HG03457 (cell line): ENCODE data around the gene NANP.
"Not testable (repeated sequence)": the region's sequence is repeated elsewhere in the genome, so short reads cannot be mapped to it uniquely, and the experiment has no call there.

Experiments
- ATAC-seq: cut with Tn5 transposase; IDR thresholded peaks from one replicate; pipeline ENCODE4 v1.9.1; 2021; ENCODE audit warnings: moderate number of reproducible peaks; ENCODE audit not compliant: unreplicated experiment

NANP gene

DNA sequence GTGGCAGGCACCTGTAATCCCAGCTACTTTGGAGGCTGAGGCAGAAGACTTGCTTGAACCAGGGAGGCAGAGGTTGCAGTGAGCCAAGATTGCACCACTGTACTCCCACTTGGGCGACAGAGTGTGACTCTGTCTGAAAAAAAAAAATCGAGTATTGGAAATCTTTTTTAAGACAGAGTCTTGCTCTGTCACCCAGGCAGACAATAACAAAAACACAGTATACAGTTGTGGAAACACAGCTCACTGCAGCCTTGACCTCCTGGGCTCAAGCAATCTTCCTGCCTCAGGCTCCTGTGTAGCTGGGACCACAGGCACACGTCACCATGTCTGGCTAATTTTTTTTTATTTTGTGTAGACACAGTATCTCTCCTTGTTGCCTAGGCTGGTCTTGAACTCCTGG is 15.0 kb downstream of the NANP start:
- ATAC-seq = no peak

DNA sequence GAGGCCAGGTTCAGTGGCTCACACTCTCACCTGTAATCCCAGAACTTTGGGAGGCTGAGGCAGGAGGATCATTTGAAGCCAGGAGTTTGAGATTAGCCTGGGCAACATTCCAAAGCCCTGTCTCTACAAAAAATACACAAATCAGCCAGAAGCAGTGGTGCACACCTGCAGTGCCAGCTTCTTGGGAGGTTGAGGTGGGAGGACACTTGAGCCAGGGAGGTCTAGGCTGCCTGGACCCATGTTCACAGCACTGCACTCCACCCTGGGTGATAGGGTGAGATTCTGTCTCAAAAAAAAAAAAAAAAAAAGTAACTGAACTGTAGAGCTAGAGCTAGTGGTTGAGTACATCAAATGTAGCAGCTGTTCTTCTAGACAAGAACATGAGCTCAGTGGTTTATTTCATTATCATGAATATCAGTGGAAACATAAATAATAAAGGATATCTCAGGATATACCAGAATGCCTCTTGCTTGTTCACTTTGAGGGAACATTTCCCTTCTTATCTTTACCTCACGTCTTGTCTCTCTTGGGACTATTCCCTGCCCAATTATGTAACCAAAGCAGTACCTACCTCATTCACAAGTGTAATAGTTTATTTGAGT is 17.6 kb downstream of the NANP start:
- ATAC-seq = no peak

GRCh38 chr20:25605148-25605547 is 18.7 kb downstream of the NANP start:
- no peak for ATAC-seq

DNA sequence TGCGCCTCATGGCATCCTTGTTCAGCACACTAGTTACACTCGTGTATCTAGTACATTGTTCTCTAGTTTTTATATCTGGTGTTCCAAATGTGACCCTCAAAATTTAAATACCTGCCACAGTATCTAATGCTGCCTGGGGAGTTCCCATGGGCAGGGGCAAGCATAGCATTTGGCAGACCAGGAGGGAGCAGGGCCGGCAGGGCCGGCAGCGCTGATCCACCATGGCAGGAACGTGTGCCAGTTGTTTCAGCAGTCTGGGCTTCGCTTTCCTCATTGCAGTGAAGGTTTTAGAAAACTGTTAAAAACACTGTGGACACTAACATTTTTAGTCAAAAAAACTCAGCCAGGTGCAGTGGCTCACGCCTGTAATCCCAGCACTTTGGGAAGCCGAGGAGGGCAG is 19.2 kb downstream of the NANP start:
- no peak for ATAC-seq

DNA sequence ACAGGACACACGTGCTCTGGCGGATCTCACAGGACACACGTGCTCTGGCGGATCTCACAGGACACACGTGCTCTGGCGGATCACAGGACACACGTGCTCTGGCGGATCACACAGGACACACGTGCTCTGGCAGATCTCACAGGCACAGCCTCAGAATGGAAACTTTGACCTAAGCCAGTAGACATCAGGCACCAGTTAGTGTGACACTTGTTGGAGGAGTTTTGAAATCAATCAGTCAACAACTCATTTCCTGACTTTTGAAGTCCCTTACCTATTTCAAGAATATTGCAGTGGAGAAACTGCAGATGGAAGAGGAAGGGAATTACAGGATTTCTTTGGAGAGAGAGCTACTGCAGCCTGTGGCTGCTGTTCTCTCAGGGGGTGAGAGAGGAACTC is 20.9 kb downstream of the NANP start:
- not testable (repeated sequence) for ATAC-seq

DNA sequence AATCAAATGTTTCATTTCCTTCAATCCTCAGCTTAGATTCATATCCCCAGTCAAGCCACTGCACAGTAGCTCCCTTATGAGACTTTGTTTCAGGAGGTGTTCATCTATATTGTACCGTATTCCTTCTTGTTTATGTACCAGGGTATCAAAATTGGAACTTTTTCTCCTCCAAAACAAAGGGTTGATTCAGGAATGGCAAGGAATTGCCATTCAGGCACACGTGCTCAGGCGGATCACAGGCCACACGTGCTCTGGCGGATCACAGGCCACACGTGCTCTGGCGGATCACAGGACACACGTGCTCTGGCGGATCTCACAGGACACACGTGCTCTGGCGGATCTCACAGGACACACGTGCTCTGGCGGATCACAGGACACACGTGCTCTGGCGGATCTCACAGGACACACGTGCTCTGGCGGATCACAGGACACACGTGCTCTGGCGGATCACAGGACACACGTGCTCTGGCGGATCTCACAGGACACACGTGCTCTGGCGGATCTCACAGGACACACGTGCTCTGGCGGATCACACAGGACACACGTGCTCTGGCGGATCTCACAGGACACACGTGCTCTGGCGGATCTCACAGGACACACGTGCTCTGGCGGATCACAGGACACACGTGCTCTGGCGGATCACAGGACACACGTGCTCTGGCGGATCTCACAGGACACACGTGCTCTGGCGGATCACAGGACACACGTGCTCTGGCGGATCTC is 21.5 kb downstream of the NANP start:
- not testable (repeated sequence) for ATAC-seq

- no peak for ATAC-seq
These were observed 22.2 kb downstream of the NANP start for GRCh38 chr20:25601659-25602058.

DNA sequence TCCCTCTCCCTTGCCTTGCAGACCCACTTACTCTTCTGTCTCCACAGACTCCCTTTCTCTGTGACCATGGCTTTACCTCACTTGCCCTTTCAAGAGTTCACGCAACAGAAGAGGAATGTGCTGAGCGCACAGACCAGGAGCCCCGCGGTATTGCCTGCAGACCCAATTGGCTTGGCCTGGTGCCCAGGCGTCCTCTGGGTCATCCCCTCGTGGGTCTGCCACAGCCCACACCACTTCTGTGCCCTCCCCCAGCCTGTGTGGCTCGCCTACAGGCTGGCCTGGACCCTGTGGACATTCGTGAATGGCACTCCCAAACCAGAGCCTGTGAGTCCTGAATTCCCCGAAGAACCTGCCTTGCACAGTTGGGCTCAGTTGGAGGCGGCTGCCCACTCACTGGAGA is 23.2 kb downstream of the NANP start:
- ATAC-seq = no peak

DNA sequence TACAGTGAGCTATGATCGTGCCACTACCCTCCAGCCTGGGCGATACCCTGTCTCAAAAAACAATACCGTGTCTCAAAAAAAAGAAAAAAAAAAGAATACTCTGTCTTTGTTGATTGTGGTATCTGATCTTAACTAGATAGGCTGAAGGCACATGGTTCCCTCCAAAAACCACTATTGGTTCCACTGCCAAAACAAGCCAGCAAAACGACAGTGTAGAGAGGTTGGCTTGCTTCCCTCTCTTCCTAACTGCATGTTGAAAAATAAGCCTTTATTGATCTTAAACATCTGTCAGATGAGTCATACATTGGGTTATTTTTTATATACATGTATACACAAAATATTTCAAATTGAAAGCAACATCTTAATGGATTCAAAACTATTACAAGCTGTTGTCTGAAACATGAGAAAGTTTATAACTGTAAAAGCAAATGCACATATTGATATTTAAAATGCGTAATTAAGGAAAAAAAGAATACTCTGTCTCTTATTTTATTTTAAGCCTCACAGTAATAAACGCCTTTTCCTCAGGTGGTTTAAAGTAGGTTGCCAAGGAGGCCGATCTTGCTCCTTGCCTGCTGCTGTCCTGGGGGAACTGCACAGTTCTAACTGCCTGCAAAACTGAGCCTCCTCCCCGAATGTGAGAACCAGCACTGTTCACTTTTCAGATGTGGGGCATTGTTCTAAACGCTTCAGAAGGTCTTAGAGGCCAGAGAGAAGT is 31.5 kb downstream of the NANP start:
- no peak for ATAC-seq

DNA sequence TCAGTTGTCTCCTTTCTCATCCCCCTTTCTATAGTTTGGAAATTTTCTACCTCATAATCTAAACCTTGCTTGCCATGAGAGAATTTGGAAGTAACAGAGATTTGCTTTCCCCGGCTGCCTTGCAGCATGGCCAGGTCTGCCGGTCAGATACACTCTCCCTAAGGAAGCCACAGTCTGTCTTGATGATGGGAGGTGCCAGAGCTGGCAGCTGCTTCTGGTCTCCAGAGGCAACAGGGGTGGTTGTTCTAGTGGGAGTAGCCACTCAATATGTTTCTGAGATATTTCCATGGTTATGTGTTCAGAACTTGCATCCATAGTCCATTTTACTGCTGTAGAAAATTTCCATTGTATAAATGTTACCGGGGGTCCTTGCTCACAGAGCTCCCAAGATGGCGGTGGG is 33.0 kb downstream of the NANP start:
- ATAC-seq = not testable (repeated sequence)

DNA sequence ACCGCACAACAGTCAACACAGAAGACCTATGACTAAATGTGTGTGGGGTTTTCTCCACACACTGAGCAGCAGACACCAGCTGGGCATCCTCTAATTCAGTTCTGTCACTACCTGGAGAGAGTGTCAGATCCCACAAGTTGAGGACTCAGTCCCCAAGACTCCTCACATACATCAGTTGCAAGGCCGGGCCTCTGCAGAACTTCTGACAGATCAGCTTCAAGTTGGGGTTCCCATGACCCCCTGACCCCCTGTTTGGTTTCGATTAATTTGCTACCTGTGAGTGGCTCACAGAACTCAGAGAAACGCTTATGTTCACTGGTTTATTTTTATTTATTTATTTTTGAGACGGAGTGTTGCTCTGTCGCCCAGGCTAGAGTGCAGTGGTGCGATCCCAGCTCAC is 35.3 kb downstream of the NANP start:
- no peak for ATAC-seq

- no peak for ATAC-seq
These were observed 36.3 kb downstream of the NANP start for GRCh38 chr20:25587536-25587935.

DNA sequence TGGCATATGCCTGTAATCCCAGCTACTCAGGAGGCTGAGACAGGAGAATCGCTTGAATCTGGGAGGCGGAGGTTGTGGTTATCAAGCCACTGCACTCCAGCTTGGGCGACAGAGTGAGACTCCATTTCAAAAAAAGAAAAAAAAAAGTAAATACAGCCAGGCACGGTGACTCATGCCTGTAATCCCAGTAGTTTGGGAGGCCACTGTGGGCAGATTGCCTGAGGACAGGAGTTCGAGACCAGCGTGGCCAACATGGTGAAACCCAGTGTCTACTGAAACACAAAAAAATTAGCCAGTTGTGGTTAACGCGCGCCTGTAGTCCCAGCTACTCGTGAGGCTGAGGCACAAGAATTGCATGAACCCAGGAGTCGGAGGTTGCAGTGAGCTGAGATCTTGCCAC is 36.9 kb downstream of the NANP start:
- no peak for ATAC-seq

GRCh38 chr20:25584905-25585704 is 38.7 kb downstream of the NANP start, which contains the start of gene NINL:
Gene NINL (minus strand): TSS chr20:25585531. CDS start chr20:25526587, 58,944 bp downstream.
- no peak for ATAC-seq

DNA sequence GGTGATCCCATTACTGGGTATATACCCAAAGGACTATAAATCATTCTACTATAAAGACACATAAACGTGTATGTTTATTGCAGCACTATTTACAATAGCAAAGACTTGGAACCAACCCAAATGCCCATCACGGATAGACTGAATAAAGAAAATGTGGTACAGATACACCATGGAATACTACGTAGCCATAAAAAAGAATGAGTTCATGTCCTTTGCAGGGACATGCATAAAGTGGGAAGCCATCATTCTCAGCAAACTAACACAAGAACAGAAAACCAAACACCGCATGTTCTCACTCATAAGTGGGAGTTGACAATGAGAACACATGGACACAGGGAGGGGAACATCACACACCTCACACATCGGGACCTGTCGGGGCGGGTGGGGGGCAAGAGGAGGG is 40.2 kb downstream of the NANP start:
- not testable (repeated sequence) for ATAC-seq

DNA sequence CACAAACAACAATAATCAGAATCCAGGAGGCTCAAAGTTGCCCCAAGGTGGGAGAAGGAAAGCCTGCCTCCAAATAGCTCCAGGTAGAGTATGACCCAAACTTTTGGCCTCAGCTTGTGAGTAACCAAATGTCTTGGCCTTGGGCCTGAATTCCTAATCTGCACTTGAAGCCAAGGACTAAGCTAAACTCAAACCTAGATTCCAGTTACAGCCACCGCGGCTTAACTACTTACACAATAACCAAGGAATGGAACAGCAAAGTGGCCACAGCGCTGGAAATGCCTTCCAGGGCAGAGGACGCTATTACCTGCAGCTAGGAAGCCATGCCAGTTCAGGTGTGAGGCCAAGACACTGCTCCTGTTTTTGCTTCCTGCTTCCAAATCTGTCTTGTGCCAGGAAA is 43.1 kb downstream of the NANP start:
- no peak for ATAC-seq

DNA sequence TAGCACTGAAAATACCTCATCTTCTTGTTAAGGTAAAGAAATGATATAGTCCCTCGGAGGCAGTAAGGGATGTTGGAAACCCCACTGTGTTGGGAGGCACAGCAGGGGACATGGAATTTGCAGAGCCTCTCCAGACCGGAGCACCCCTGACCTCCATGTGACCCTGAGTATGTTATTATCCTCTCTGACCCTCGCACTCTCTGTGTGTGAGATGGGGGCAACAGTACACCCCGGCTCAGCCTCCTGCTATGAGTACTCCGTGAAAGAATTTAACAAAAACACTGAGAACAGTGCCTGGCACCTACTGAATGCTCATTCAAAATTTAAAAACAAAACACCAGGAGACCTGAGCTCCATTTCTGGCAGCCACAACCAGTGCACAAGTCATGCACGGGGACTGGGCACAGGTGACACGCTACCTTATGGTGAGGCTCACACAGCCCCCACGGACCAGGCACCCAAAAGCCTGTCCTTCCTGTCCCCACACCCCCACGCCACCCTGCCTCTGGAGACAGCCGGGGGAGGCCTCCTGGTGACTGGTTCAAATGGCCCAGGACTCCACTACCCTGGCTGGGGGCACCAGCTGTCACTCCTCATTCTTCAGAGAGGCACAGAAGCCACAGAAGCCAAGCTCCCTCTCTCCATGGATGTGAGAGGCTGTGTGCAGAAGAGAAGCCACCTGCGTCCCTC is 44.6 kb downstream of the NANP start:
- ATAC-seq = no peak

DNA sequence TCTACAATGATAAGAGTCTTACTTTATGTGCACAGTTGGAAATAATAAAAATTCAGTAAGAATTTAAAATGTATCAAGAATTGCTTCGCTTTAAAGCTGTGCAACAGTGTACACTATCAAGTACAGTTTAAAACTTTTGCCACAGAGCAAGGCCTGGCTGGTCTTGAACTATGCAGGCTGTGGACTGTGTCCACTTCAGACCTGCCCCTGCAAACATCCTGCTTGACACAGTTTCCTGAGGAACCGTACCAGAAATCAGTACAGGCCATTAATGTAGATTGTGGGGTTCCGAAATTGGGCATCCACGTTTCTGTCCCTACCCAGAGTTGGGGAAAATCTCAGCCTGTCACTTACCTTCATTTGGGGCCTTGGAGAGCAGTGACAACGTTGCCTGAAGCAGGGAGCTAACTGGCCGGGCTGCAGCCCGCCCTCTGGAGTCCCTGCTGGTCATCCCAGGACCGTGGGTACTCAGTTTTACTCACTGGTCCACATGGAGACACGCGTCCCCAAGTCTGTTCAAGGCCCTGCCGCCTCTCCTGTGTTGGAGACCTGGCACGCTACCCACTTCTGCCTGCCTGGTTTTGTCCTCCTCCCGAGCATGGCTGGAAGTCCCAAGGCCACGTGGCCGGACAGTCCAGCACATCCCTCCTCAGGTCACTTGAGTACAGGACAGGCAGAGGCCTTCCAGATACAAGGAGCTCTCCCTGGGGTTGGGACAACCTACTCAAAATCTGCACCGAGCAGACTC is 46.9 kb downstream of the NANP start:
- ATAC-seq = no peak

- ATAC-seq = no peak
These were observed 49.4 kb downstream of the NANP start for GRCh38 chr20:25574411-25574810.
